NT2/D1 (cell line): ENCODE data around the gene NELL1.

Experiments
- YY1 ChIP-seq: IDR thresholded peaks from 2 replicates; pipeline ENCODE4 v1.6.1; 2011; ENCODE audit not compliant: insufficient read length, insufficient read depth
- ZNF274 ChIP-seq: IDR thresholded peaks from 2 replicates; pipeline ENCODE4 v1.6.1; 2011; ENCODE audit warnings: mild to moderate bottlenecking, low read depth, low read length

GRCh38 chr11:20926799-20927540 lies 257.6 kb downstream of the NELL1 start:
- TF ChIP-seq ZNF274: no peak
- no peak for TF ChIP-seq YY1
